ENCODE measurements around the gene DOCK9.
"Not testable (repeated sequence)": the region's sequence is repeated elsewhere in the genome, so short reads cannot be mapped to it uniquely, and the experiment has no call there.

The DOCK9 gene

GRCh38 chr13:98827449-98827848, 150.4 kb downstream of the DOCK9 start:
- DNase-seq (ENCODE audit: low read depth in 2 of 2, low spot score in 1 of 2): no peak

GRCh38 chr13:98826146-98826545, 151.7 kb downstream of the DOCK9 start:
- DNase-seq (ENCODE audit: low read depth in 2 of 2, low spot score in 1 of 2): no peak

GRCh38 chr13:98825659-98826058, 152.2 kb downstream of the DOCK9 start:
- no peak for DNase-seq (ENCODE audit: low read depth in 2 of 2, low spot score in 1 of 2)

- no peak for DNase-seq (ENCODE audit: low read depth in 2 of 2, low spot score in 1 of 2)
These were observed 153.3 kb downstream of the DOCK9 start for GRCh38 chr13:98824376-98825160.

GRCh38 chr13:98823442-98823841, 154.4 kb downstream of the DOCK9 start:
- no peak for DNase-seq (ENCODE audit: low read depth in 2 of 2, low spot score in 1 of 2)

- DNase-seq (ENCODE audit: low read depth in 2 of 2, low spot score in 1 of 2): no peak
These were observed 155.6 kb downstream of the DOCK9 start for GRCh38 chr13:98822225-98822606.

- no peak for DNase-seq (ENCODE audit: low read depth in 2 of 2, low spot score in 1 of 2)
These were observed 156.3 kb downstream of the DOCK9 start for GRCh38 chr13:98821372-98822224.

GRCh38 chr13:98820744-98821371, 157.0 kb downstream of the DOCK9 start:
- no peak for DNase-seq (ENCODE audit: low read depth in 2 of 2, low spot score in 1 of 2)

GRCh38 chr13:98820300-98820699, 157.6 kb downstream of the DOCK9 start:
- no peak for DNase-seq (ENCODE audit: low read depth in 2 of 2, low spot score in 1 of 2)

GRCh38 chr13:98819382-98820010, 158.4 kb downstream of the DOCK9 start:
- DNase-seq (ENCODE audit: low read depth in 2 of 2, low spot score in 1 of 2): no peak

GRCh38 chr13:98816406-98816805, 161.5 kb downstream of the DOCK9 start:
- no peak for DNase-seq (ENCODE audit: low read depth in 2 of 2, low spot score in 1 of 2)

- no peak for DNase-seq (ENCODE audit: low read depth in 2 of 2, low spot score in 1 of 2)
These were observed 163.9 kb downstream of the DOCK9 start for GRCh38 chr13:98813993-98814392.

- DNase-seq (ENCODE audit: low read depth in 2 of 2, low spot score in 1 of 2): not testable (repeated sequence)
These were observed 165.6 kb downstream of the DOCK9 start for GRCh38 chr13:98812186-98812790.

GRCh38 chr13:98810746-98811145, 167.1 kb downstream of the DOCK9 start:
- no peak for DNase-seq (ENCODE audit: low read depth in 2 of 2, low spot score in 1 of 2)

- DNase-seq (ENCODE audit: low read depth in 2 of 2, low spot score in 1 of 2): no peak
These were observed 168.5 kb downstream of the DOCK9 start for GRCh38 chr13:98809345-98809777.

GRCh38 chr13:98807774-98808173, 170.1 kb downstream of the DOCK9 start:
- no peak for DNase-seq (ENCODE audit: low read depth in 2 of 2, low spot score in 1 of 2)

GRCh38 chr13:98804336-98804855, 173.5 kb downstream of the DOCK9 start:
- DNase-seq (ENCODE audit: low read depth in 2 of 2, low spot score in 1 of 2): no peak

- no peak for DNase-seq (ENCODE audit: low read depth in 2 of 2, low spot score in 1 of 2)
These were observed 173.9 kb downstream of the DOCK9 start for GRCh38 chr13:98803921-98804320.

GRCh38 chr13:98803111-98803561, 174.7 kb downstream of the DOCK9 start:
- DNase-seq (ENCODE audit: low read depth in 2 of 2, low spot score in 1 of 2): no peak

GRCh38 chr13:98802559-98802958, 175.3 kb downstream of the DOCK9 start:
- no peak for DNase-seq (ENCODE audit: low read depth in 2 of 2, low spot score in 1 of 2)
